Fibroblast of villous mesenchyme (primary cell): Measurements from ENCODE around the gene AP4B1. TPM values are rescaled to one million over a fixed set of nuclear protein-coding genes. Genes with fewer than 3 reads are reported as not detected.

Experiments
- DNase-seq: peaks from one replicate; pipeline ENCODE4 v3.0.0-alpha.2; 2010; ENCODE audit warnings: low read depth
- H3K4me3 ChIP-seq: 2 replicates; pipeline ENCODE4 v1.5.1; 2011; ENCODE audit warnings: low read depth, mild to moderate bottlenecking, low read length
- CTCF ChIP-seq: IDR thresholded peaks from 2 replicates; pipeline ENCODE4 v1.5.1; 2012; ENCODE audit warnings: low read depth, mild to moderate bottlenecking, low read length; ENCODE audit not compliant: insufficient read depth
- total RNA-seq: library from RNA; depleted of rRNA; stranded (reverse); fragments of >200 nt; gene quantifications from 2 replicates; pipeline ENCODE4 v1.2.3, GENCODE V29; 2012

Gene AP4B1
- total RNA-seq, 1 donor, result 19.4 TPM

GRCh38 chr1:113881661-113882060, 22.9 kb downstream of the AP4B1 start:
- no peak overlapping the region for H3K4me3 ChIP-seq
- no peak for TF ChIP-seq CTCF
- DNase-seq, result no peak

- TF ChIP-seq CTCF, result no peak
- H3K4me3 ChIP-seq, result no peak overlapping the region
- DNase-seq, result no peak
These were observed 24.9 kb downstream of the AP4B1 start for GRCh38 chr1:113879739-113880038.

GRCh38 chr1:113876176-113876575, 28.4 kb downstream of the AP4B1 start:
- no peak for DNase-seq

GRCh38 chr1:113875714-113876113, 28.9 kb downstream of the AP4B1 start:
- TF ChIP-seq CTCF, result no peak
- no peak for DNase-seq
- no peak overlapping the region for H3K4me3 ChIP-seq

More at GRCh38 chr1:113876176-113876575, 28.4 kb downstream of the AP4B1 start:
- no peak overlapping the region for H3K4me3 ChIP-seq
- no peak for TF ChIP-seq CTCF

- TF ChIP-seq CTCF, result no peak
- no peak for DNase-seq
- no peak overlapping the region for H3K4me3 ChIP-seq
These were observed 30.4 kb downstream of the AP4B1 start for GRCh38 chr1:113874012-113874879.

- no peak overlapping the region for H3K4me3 ChIP-seq
- TF ChIP-seq CTCF, result no peak
- no peak for DNase-seq
These were observed 32.2 kb downstream of the AP4B1 start for GRCh38 chr1:113872219-113872935.
